ENCODE measurements around the gene ANK2.

Gene ANK2

DNA sequence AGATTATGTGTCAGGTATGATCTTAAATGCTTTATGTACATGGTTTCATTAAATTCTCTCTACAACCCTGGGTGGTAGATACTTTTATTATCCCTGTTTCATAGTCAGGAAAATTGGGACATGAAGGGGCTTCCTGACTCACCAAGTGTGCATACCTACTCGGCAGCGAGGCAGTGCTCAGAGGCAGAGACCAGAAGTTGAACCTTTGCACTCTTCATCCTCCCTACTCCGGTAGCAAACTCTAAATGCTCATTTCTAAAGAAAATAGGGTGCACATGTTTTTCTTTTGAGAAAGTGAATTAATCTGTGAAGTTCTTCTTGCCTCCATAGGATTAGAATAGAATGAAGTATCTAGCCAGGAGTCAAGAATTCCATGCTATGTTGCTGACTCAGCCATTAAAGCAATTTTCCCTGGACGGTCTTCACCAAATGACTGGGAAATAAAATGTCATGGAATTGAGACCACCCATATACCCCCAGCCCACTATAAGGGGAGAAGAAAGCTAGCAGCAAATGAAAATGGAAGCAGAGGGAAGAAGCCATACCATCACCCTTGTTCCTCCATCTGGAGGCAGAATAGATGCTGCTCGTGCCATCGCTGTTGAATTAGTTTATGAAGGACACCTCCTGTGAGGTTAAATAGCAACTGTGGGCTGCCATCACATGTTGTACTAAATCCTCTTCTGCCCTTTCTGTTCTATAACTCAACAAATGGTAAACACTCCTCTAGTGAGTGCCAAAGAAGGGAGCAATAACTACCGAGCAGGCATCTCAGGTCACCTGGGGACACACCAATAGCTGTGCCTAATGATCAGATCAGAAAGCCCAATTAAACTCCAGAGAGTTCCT, 356.6 kb downstream of the ANK2 start:
- TF ChIP-seq, protein P1, sequence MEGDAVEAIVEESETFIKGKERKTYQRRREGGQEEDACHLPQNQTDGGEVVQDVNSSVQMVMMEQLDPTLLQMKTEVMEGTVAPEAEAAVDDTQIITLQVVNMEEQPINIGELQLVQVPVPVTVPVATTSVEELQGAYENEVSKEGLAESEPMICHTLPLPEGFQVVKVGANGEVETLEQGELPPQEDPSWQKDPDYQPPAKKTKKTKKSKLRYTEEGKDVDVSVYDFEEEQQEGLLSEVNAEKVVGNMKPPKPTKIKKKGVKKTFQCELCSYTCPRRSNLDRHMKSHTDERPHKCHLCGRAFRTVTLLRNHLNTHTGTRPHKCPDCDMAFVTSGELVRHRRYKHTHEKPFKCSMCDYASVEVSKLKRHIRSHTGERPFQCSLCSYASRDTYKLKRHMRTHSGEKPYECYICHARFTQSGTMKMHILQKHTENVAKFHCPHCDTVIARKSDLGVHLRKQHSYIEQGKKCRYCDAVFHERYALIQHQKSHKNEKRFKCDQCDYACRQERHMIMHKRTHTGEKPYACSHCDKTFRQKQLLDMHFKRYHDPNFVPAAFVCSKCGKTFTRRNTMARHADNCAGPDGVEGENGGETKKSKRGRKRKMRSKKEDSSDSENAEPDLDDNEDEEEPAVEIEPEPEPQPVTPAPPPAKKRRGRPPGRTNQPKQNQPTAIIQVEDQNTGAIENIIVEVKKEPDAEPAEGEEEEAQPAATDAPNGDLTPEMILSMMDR (IDR thresholded peaks at IDR 0.05; ENCODE audit: low read depth, low read length), result no peak
- Histone ChIP-seq H3K36me3 (no peaks in the 10 kb centered on the region), H3K9me3 (no peaks in the 10 kb centered on the region), H3K4me1 (no peaks in the 10 kb centered on the region), H3K27me3 (no peaks in the 10 kb centered on the region), H3K4me3 (ENCODE audit: low read depth, low read length) (no peak overlapping the region)
- DNase-seq, result no peak

DNA sequence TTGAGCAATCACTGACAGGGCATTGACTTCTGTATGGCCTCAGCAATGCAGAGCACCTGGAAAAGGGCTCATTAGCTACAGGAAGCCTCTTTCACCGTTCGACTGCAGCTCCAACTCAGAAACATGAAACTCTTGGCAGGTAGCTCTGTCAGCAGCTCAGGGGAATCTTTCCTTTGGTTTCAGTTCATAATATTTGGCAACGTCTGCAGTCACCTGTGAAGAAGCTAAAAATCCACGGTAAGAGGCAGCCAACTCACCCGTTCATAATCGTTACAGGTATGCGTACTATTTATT, 357.2 kb downstream of the ANK2 start:
- TF ChIP-seq, protein P1 (IDR thresholded peaks at IDR 0.05; ENCODE audit: low read depth, low read length), result no peak
- no peaks in the 10 kb centered on the region for H3K4me1 ChIP-seq
- no peaks in the 10 kb centered on the region for H3K9me3 ChIP-seq
- DNase-seq, result no peak
- H3K4me3 ChIP-seq (ENCODE audit: low read depth, low read length), result no peak overlapping the region
- no peaks in the 10 kb centered on the region for H3K36me3 ChIP-seq
- no peaks in the 10 kb centered on the region for H3K27me3 ChIP-seq

DNA sequence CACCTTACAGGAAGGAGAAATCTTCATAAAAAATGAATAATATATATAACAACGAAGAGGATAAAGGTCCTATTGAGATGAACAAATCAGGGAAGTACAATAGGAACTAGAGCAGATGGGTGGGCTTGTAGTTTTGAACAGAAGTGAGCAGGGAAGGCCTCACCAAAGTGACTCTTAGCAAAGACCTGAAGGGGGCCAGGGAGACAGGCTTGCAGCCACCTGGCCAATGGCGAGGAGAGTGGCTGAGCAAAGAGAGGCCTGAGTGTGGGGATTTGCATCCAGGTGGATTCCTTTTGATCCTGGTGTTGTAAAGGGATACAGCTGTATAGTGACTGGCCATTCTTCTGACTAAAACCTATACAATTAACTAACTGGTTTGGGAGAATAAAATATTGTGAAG, 358.0 kb downstream of the ANK2 start:
- Histone ChIP-seq H3K9me3 (no peaks in the 10 kb centered on the region), H3K4me3 (ENCODE audit: low read depth, low read length) (no peak overlapping the region), H3K36me3 (no peaks in the 10 kb centered on the region), H3K4me1 (no peaks in the 10 kb centered on the region; the same call in 1 of the 2 replicates), H3K27me3 (no peaks in the 10 kb centered on the region)
- TF ChIP-seq, protein P1 (IDR thresholded peaks at IDR 0.05; ENCODE audit: low read depth, low read length), result no peak
- no peak for DNase-seq

DNA sequence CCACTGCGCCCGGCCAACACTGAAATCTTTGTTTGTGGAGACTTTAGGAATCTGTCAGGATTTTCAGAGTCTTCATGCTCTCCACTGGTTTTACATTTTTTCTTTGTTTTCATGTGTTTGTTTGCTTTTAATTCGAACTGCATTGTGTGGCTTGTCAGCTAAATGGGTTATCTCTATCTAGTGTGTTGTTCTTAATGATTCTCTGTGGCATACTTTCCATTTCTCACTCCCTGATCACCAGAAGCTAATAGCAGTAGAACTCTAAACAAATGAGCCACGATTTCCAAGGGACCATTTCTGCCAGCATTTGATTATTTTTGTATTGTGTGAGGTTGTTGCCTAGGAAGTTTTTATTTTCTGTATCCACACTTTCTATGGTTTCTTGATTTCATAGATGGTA, 359.7 kb downstream of the ANK2 start:
- Histone ChIP-seq H3K9me3 (no peaks in the 10 kb centered on the region), H3K36me3 (no peaks in the 10 kb centered on the region), H3K4me1 (peaks cover 12% of the 10 kb centered on the region), H3K27me3 (no peaks in the 10 kb centered on the region), H3K4me3 (ENCODE audit: low read depth, low read length) (no peak overlapping the region)
- no peak for DNase-seq
- TF ChIP-seq, protein P1 (IDR thresholded peaks at IDR 0.05; ENCODE audit: low read depth, low read length), result no peak

- DNase-seq, result no peak
- Histone ChIP-seq H3K36me3 (no peaks in the 10 kb centered on the region), H3K9me3 (no peaks in the 10 kb centered on the region), H3K4me3 (ENCODE audit: low read depth, low read length) (no peak overlapping the region), H3K27me3 (no peaks in the 10 kb centered on the region), H3K4me1 (peaks cover 12% of the 10 kb centered on the region)
- TF ChIP-seq, protein P1 (IDR thresholded peaks at IDR 0.05; ENCODE audit: low read depth, low read length), result no peak
Measured at GRCh38 chr4:113410686-113411085, 361.2 kb downstream of the ANK2 start.

DNA sequence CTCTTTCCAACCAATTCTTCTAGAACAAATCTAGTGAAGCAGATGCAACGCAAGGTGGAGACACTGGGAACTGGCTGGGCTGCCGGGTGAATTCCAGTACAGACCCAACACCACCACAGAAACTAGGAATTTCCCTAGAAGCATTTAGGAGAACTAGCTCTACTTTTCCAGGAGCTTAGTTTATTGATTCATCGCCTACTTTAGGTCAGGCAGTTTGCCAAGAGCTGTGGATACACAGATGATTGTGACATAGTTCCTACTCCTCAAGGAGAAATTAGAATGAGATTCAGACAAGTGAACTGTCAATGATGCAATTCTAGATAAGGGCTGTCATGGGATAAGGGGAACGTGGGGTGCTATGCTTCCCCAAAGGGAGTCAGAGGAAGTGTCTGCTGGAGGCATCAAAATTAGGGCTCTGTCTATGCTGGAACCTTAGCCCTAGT, 362.1 kb downstream of the ANK2 start:
- Histone ChIP-seq H3K4me3 (ENCODE audit: low read depth, low read length) (no peak overlapping the region), H3K27me3 (no peaks in the 10 kb centered on the region), H3K4me1 (peaks cover 12% of the 10 kb centered on the region), H3K36me3 (no peaks in the 10 kb centered on the region), H3K9me3 (no peaks in the 10 kb centered on the region)
- TF ChIP-seq, protein P1 (IDR thresholded peaks at IDR 0.05; ENCODE audit: low read depth, low read length), result no peak
- no peak for DNase-seq

Data from BE2C (cell line).